ENCODE data around the gene ATP6V1F.

ATP6V1F gene

GRCh38 chr7:128867842-128868623 lies 5.4 kb downstream of the ATP6V1F start:
- DNase-seq (ENCODE audit: low read depth in 2 of 2) = no peak

- no peak for DNase-seq (ENCODE audit: low read depth in 2 of 2)
Measured at GRCh38 chr7:128868624-128869137, 6.0 kb downstream of the ATP6V1F start.

DNA sequence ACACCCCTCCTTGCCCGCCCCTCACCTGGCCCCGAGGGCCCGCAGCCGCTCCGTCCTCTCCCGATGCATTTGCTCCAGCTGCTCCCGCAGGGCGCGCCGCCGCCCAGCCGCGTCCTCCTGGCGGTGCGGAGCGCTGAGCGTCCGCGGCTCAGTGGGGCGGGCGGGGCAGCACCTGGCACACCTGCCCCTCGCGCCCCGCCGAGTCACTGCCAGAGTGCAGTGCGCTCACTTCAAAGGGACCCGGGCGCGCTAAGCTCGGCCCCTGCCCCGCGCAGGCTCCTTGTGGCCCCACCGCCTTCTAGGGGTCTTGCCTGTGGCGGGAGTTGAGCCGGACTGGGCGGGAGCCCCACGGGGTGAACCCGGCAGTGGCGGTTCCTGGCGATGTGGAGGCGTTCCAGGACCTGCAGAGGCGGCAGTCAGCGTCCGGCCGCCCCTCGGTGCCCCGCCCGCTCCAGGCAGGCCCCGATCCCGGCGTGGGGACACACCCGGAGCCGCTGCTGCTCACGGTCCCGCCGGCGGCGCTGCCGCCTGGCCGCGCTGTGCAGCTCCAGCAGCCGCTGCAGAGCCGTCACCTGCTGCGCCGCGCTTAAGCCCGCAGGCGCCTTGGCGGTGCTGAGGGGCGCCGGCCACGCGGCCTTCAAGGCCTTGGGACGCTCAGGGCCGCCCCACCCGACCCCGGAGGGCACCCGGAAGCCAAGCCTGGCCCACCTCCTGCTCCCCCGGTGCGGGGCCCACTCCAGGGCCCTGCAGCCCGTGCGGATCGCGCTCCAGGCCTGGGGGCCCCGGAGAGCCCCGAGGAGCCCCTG lies 6.7 kb downstream of the ATP6V1F start:
- DNase-seq (ENCODE audit: low read depth in 2 of 2) = peak in 1 of 2 donors; percentile 30

GRCh38 chr7:128869944-128870285 lies 7.3 kb downstream of the ATP6V1F start:
- no peak for DNase-seq (ENCODE audit: low read depth in 2 of 2)

DNA sequence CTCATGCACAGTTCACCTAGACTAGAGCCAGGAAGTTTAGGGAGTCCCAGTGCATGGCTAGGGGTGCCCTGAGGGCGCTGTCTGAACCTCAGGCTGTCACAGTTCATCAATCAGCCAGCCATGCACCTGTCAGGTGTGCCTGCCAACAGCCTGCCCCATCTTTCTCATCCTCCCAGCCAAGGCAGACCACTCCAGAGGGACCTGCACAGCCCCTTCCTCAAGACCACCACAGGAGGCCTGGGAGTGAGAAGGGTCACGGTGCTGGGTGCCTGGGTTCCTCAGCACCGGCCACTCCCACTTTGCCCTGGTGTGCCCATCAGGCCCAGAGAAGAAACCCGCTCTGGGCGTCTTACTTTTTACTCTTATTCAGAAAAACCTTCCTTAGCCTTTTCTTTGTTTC lies 8.4 kb downstream of the ATP6V1F start:
- DNase-seq (ENCODE audit: low read depth in 2 of 2) = no peak

- no peak for DNase-seq (ENCODE audit: low read depth in 2 of 2)
Measured at GRCh38 chr7:128872394-128872824, 9.8 kb downstream of the ATP6V1F start.

GRCh38 chr7:128873234-128873633 lies 10.6 kb downstream of the ATP6V1F start:
- DNase-seq (ENCODE audit: low read depth in 2 of 2) = no peak

DNA sequence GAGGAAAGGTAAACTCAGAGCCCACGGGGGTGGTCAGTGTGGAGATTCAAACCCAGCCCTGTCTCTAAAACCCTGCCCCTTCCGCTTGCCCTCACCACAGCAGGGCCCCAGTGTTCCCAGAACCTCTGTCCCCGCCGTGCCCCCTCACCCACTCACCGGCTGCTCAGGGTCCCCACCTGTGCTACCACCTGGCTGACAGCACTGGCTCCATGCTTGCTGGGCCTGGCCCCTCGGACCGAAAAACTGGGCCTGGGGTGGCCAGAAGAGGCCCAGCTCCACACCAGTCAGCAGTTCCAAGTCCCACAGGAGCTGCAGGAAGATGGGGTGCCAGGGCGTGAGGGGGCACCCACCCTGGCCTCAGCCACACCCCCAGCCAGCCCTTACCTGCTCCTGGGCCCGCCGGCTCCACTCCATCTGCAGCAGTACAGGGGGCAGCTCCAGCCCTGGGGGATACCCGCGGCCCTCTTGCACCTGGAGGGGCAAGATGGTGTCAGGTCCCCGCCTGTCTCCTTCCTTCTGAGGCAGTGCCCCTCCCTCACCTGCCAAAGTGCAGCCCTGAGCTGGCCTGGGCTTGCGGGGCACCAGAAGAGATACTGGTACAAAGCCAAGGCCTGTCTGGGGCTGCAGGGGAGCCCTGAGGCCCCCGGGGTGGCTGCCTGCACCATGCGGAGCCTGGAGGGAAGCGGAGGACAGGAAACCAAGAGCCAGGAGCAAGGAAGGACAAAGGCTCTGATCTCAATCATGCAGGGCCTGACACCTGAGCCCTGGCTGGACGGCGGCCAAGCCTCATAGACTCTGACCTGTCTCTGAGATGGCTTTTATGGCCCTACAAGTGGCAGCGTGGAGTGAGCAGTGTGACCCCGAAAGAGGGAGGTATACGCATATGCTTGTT lies 11.7 kb downstream of the ATP6V1F start:
- no peak for DNase-seq (ENCODE audit: low read depth in 2 of 2)

DNA sequence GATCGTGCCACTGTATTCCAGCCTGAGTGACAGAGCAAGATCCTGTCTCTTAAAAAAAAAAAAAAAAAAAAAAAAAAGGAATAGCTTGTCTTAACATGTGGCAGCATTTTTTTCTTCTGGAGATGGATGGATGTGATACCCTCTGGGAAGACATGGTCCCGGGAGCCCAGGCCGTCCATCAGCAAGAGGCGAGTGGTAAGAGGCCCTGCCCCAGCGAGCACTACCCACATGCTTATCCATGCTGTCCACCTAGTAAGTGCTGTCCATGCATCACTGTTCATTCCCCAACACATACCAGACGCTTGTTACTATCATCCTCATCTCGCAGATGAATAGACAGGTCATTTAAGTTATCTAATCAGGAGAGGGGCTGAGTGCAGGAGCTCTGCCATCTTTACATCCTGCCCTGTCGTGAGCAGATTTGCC lies 12.9 kb downstream of the ATP6V1F start:
- no peak for DNase-seq (ENCODE audit: low read depth in 2 of 2)

DNA sequence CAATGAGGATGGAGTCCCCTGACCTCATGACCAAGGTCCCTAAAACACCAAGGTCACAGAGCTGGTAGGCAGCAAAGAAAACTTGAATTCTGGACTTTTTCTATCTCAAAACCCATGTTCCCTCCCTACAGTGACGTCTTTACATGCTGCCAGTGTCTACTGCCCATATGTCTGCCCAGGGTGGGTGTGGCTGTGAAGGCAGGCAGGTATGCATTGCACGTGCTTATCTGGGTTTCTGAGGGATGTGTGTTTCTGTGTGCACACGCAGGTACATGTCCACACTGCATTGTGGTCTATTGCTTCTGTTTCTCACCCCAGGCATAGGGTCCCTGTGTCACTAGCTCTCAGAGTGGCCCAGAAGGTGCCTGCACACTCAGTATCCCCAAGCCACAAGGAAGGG lies 13.5 kb downstream of the ATP6V1F start:
- DNase-seq (ENCODE audit: low read depth in 2 of 2) = no peak

DNA sequence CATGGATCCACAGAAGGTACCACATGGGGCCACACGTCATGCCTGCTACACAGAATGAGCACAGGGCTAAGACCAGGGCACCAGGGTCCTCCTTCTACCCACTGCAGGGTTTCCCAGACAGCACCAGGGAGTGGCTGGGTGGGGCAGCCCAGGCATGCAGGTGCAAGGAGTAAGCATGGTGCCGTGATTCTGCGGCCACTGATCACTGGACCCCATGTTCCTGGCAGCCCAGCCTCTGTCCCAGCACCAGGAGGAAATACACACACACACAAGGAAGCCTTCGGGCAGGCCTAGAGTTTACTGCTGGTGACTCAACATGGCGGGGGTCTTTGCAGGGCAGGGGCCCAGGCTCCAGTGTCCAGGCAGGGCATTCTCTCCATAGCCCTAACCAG lies 13.9 kb downstream of the ATP6V1F start:
- no peak for DNase-seq (ENCODE audit: low read depth in 2 of 2)

GRCh38 chr7:128876978-128877755 lies 14.5 kb downstream of the ATP6V1F start:
- DNase-seq (ENCODE audit: low read depth in 2 of 2) = no peak

GRCh38 chr7:128877756-128878120 lies 15.1 kb downstream of the ATP6V1F start:
- no peak for DNase-seq (ENCODE audit: low read depth in 2 of 2)

DNA sequence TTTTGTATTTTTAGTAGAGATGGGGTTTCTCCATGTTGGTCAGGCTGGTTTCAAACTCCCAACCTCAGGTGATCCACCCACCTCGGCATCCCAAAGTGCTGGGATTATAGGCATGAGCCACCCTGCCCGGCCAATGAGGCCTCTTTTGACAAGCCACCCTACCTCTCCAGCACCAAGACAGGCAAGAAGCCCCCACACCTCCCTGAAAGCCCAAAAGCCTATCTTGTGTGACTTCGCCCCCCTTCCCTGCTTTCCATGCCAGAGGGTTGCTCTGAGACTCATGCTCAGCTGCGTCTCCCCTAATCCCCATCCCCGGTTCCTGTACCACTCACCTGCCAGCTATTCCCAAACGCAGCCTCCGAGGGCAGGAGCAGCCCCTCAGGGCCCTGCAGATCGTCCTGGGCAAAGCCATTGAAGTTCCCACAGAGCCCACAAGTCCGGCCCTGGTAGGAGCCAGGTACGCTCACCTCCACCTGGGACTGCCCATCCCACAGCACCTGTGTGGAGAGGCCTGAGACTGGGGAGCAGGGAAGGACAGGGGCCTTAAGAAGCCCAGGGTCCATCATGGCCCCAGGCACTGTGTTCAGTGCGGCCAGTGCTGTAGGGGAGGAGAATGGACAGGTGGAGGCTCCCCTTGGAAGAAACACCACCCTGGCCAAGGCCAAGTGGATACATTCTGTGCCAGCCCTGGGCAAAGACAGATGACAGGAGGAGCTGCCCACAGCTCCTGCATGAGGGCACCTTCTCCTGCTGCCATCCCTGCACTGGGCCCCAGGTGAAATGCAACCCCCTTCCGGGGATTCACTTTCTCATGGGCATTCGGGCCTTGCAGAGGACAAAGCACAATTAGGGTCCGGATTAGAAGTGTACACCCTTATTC lies 15.8 kb downstream of the ATP6V1F start:
- no peak for DNase-seq (ENCODE audit: low read depth in 2 of 2)

DNA sequence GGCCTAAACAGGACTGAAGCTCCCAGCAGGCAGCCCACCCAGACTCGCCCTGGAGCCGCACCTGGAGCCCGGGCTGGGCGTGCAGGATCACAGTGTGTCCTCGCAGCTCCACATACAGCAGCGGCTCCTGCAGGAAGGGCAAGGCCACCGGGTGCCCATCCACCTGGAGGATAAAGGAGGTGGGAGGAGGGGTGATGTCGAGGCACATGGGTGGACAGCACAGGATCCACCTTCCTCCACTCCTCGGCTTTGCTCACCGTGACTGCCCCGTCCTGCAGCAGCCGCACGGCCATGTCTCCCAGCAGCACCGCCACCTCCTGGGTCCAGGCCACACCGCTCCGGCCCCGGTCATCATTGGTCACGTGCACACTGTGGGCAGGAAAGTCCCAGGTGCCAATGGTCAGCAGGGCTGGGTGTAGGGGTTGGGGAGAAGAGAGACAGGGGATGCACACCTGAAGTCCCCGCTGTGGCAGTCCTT lies 16.8 kb downstream of the ATP6V1F start:
- DNase-seq (ENCODE audit: low read depth in 2 of 2) = no peak

DNA sequence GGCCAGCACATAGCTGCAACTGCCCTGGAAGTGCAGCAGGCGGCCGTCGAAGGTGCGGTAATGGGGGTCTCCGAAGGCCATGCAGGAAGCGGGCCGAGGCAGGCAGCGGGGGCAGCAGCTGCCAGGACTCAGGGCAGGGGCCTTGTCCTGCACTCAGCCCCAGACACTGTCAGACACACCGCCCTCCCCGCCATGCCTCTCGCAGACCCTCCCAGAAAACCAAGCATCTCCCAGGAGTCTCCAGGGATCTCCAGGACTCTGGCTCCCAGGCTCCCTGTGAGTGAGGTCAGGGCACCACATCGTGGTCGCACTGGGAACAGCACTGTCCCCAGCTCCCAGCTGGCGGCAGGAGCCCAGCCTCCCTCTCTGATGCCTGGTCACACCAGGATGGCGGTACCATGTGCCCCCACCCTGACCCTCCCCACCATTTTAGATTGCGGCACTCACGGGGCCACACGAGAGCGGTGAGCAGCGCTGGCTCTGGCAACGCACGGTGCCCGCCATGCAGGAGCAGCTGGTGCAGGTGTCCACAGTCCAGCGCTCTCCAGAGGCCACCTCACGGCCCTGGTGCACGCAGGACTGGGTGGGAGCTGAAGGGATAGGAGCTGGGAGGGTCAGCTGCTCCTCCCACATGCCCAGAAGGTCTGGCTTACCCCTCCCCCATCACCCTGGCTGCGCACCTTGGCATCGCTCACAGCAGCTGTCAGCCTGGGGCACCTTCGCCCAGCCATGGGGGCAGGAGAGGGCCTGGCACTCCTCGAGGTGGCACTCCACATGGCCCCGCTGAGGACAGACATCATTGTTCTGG lies 17.5 kb downstream of the ATP6V1F start:
- DNase-seq (ENCODE audit: low read depth in 2 of 2) = no peak

- DNase-seq (ENCODE audit: low read depth in 2 of 2) = no peak
Measured at GRCh38 chr7:128880791-128881457, 18.3 kb downstream of the ATP6V1F start.

DNA sequence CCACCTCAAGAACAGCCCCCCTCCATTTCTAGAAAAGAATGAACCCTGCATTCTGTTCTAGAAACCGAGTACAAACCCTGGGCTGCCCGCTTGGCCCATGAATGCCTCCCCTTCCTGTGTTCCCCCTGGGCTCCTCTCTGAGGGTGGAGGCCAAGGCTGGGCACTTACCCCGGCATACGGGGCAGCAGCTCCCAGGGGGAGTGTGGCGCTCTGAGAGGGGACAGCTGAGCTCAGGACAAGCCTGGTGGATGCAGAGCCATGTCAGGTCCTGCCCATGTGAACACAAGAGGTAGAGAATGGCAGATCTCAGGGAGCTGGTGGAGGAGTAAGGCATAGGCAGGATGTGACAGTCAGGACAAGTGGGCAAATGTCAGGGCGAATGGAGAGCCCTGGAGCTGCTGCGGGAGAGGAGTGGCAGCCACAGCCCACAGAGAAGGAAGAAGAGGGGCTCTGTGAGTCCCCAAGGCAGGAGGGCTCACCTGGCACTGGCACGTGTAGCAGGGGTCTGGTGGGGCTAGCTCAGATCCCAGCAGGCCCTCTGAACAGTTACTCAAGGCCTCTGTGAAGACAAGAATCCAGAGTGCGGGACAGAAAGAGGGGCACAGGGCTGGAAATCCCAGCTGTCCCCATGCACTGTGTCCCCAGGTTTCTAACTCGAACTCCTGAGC lies 18.9 kb downstream of the ATP6V1F start:
- DNase-seq (ENCODE audit: low read depth in 2 of 2) = no peak

All from stimulated activated CD8-positive, alpha-beta memory T cell treated with anti-CD3 and anti-CD28 coated beads, Interleukin-7, amount 100 ng/mL, for 4 hours (primary cell).